NCI-H187 (cell line): Measurements from ENCODE around the gene DEGS2.
"Not testable (repeated sequence)": the region's sequence is repeated elsewhere in the genome, so short reads cannot be mapped to it uniquely, and the experiment has no call there.

Source experiments
- DNase-seq, 2 experiments: peaks; one replicate each; lab custom pipeline; 2025; lab: John Stamatoyannopoulos, UW

DEGS2 gene

DNA sequence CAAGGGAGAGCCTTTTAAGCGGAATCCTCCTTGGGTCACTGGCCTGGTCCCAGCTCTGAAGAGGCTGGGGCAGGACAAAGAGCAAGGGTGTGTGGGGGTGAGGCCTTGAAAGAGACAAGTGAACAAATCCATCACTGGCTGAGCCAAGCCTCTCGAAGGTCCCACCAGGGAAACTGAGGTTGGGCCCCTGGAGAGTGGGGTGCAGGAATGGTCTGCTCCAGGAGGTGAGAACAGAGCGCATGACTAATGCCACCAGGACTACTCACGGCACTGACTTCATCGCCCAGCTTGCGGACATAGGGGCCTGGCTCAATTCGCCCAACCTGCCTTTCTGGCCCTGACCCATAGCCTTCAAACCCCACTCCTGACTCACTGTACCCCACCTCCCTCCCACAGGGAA, 19.2 kb upstream of the DEGS2 start:
- DNase-seq, result no peak

DNA sequence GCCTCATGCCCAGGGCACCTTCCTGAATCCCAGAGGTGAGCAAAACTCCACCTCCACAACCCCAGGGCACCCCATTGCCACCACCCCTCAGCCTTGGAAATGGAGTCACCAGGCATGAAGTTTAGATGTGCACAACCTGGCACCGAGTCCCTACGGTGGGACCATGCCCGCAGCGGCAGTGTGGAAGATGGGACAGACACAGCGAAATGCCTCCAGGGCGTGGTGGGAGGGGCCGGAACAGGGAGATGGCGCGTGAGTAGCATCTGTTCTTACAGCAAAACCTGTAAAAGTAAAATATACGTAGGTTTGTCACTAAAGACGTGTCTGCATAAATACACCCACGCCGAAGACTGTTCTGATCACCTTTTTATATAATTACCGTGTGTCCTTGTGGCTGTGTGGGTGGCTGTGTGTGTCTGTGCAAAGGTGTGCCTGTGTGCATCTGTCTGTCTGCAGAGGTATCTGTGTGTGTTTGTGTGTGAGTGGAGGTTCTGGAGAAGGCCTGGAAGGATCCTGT, 17.4 kb upstream of the DEGS2 start:
- DNase-seq, result no peak

DNA sequence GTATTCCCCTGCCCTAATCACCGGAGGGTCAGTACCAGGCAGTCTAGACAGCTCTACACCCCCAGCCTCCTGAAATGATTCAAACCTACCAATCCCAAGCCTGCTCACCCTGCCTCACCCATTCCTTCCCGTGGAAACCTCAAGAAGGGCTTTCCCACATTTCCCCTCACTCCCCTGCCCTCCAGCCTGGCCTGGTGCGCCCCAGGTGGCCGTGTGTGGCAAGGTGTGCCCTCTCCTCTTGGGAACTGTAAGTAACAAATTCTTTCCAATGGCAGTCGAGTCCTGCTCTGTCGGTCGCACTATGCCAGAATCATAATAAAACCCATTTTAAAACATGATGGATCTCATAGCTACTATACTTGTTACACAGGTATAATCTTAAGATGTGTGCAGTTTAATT, 13.9 kb upstream of the DEGS2 start:
- no peak for DNase-seq

DNA sequence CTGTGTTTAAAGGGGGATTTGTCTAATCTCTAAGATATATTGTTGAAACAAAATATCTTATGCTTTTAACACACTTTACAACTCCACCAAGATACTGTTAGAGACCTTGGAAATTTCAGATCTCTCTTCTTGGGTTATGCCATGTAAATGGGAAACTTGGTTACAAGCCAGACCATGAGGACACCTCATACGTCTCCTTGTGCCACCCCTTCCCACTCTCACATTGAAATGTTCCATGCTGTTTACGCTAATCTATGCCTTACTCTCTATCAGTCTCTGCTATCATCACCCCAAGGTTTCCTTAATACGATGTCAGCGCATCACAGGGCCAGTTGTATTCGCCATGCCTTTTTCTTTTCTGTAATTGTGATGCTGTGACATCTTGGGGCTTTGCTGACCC, 13.4 kb upstream of the DEGS2 start:
- no peak for DNase-seq

DNA sequence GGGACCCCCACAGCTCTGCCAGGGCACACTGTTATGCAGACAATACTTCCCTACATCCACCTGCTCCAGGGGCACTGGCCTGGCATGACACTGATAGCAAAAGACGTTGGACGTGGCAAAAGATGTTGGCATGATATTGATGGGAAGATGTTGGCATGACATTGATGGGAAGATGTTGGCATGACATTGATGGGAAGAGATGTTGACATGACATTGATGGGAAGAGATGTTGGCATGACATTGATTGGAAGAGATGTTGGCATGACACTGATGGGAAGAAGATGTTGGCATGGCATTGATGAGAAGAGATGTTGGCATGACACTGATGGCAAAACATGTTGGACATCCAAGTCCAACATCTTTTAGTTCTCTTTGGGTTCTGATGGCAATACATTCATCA, 11.4 kb upstream of the DEGS2 start:
- no peak for DNase-seq

DNA sequence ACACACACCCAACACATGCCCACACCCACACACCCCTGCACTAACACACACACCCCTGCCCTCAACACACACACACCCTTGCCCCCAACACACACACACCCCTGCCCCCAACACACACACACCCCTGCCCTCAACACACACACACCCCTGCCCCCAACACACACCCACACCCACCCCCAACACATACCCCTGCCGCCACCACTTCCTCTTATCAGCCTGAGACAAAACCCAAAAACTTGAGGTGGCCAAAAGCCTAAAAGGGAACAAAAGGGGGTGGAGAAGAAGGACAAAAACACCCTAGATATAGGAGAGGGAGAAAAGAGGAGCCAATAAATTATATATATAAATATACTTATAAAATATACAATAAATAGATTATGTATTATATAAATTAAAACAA, 9.1 kb upstream of the DEGS2 start:
- DNase-seq, result no peak

DNA sequence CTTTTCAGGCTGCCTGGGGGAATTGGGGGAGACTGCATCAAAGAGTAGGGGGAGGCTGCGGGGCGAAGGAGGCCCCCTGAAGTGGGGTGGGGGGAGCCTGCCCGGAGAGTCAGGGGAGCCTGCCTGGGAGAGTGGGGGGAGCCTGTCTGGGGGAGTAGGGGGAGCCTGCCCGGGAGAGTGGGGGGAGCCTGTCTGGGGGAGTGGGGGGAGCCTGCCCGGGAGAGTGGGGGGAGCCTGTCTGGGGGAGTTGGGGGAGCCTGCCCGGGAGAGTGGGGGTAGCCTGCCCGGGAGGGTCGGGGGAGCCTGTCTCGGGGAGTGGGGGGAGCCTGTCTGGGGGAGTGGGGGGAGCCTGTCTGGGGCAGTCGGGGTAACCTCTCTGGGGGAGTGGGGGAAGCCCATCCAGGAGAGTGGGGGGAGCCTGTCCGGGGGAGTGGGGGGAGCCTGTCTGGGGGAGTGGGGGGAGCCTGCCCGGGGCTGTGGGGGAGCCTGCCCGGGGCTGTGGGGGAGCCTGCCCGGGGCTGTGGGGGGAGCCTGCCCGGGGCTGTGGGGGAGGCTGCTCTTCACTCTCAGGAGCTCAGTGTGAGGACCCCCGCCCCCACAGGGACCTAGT, 6.5 kb upstream of the DEGS2 start:
- DNase-seq, result no peak

DNA sequence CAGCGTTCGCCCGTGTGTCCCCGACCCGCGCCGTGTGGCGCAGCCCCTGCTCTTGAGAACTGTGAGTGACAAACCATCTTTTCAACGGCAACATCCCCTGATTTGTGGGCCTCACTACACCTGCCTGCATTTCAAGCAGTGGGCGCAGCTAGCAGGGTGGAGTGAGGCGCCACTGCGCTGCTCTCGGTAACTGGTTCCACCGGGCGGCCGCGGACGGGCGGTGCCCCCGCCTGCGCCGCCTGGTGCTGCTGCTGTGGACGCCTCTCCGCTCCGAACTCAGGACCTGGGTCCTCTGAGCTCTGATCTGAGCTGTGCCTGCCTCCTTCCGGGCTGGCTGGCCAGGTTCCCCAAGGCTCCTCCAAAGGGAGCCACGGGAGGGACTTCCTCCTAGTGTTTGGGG, 5.9 kb upstream of the DEGS2 start:
- no peak for DNase-seq

DNA sequence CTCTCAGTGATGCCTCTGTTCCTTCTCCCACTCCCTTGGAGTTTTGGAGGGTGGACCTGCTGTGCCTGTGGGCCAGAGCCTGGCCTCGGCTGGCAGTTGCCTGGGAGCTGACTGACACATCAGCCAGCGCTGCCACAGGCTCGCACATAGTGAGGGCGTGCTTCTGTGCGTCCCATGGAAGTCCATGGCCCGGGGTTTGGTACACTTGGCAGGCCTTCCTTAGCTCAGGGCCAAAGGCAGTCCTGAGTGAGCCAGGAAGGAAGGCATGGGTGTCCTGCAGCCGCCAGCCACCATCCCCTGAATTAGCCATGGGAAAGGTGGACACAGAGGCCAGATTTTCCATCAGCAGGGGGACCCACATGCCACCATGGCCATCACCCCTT, 1.1 kb upstream of the DEGS2 start:
- DNase-seq, result no peak

DNA sequence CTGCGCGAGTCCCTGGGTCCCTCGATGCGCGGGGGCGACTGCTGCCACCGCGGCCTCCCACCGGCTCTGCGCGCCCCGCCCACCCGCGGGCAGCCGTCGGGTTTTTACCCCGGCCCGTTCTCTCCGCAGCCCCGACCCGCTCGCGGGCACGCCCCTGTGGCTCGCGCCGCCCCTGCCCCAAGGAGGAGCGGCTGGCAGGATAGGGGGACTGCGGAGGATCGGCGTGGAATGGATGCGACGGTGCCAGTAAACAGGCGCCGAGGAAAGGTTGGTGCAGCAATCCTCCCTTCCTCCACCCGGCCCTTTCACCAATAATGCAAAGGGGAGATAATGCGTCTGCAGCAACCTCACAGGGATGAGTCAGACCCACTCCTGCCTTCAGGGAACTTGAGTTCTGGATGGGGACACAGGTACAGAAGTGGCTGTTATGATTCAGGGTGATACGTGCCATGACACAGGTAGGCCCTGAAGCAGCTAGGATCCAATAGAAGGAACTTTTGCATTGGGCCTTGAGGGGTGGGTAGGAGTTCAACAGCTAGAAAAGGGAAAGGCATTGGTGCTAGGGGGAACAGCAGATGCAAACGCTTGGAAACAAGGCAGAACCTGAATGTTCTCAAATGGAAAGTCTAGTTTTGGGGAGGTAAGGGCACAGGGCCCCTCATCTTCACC, 554 bp upstream of the DEGS2 start:
- DNase-seq, result no peak

DNA sequence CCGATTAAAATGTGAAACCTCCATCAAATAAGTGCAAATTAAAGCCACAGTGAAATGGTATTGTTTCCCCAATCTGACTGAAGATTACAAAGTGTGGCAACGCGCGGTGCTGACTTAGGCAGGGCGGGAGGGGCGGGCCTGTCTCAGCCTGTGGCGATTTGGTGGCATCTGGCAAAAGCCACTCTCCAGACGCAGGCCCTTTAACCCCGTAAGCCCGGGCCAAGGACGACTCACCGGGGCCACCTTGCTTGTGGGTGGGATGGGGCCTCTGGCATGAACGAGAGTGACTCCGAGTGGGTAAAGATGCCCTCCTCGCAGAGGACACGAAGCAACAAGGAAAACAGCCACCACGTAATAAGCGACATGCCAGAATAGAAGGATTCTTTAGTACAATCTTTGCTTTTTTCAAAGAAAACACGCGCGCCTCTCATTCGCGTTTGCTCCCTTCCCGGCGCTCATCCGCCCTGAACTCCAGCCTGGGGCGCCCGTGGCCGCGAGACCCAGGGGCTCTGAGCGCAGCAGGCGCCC, 815 bp downstream of the DEGS2 start:
- DNase-seq, result no peak

DNA sequence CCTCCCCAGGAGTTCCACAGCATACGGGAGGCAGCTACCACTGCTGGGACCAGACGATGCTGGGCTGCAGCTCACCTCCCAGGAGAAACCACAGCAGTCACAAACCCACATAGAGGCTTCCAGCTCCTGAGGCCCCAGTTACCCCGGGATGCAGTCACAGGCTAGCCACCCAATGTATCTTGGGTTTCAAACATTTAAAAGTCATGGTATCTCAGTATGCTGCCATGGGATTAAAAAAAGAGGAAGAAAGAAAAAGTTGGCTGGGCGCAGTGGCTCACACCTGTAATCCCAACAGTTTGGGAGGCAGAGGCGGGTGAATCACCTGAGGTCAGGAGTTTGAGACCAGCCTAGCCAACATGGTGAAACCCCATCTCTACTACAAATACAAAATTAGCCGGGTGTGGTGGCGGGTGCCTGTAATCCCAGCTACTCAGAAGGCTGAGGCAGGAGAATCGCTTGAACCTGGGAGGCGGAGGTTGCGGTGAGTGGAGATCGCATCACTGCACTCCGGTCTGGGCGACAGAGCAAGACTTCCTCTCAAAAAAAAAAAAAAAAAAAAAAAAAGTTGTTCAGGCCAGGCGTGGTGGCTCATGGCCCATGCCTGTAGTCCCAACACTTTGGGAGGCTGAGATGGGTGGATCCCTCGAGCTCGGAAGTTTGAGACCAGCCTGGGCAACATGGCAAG, 1.8 kb downstream of the DEGS2 start:
- DNase-seq, result not testable (repeated sequence)

DNA sequence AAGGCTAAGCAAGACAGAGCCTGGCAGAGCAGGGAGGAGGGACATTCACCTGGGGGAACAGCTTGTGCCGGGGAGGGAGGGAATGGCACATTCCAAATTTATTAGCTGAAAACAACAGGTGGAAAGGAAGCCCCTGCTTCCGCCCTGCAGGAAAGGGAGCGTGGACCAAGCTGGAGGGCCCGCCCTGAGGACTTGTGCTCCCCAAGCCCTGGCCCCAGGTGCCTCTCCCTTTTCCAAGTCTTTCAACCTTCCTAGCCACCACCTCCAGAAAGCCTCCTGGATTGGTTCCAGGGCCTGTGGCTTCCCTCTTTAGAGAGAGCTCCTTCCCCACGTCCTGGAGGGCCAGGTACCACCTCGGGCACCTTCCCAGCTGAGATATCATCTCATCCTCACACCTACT, 2.7 kb downstream of the DEGS2 start:
- no peak for DNase-seq

DNA sequence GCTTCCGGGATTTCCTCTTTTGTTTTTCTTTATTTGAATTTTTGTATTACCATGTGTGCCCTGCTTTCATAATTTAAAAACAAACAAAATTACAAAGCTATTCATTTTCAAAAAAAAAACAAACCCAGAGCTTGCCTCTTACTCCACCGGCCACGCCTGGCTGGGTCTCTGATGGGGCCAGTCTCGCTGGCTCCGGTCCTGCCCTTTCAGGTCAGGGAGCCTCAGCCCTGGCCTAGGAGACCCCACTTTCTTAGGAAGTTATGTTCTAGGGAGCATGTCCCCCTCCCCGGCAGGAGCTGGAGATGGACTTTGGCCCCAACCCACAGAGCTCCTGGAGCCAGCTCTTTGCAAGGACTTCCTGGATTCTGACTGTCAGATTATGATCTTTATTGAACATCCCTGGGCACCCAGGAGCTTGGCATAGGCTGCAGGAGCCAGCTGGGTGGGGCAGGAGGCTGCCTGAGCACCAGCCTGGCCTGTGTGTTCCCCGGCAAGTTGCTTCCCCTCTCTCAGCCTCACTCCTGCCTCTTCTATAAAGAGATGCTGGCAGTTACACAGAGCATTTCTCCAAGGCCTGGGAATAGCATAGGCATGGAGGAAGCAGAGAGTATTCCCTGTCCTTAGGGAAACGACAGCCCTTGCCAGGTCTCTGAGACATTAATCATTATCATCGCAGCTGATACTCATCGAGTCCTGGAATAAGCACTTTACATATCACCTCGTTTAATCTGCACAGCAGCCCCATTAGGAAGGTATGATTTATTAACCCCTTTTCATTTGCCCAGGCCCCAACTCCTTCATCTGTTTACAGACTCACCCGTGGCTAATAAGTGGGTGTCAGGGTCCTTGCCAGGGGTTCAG, 3.5 kb downstream of the DEGS2 start:
- DNase-seq, result no peak

DNA sequence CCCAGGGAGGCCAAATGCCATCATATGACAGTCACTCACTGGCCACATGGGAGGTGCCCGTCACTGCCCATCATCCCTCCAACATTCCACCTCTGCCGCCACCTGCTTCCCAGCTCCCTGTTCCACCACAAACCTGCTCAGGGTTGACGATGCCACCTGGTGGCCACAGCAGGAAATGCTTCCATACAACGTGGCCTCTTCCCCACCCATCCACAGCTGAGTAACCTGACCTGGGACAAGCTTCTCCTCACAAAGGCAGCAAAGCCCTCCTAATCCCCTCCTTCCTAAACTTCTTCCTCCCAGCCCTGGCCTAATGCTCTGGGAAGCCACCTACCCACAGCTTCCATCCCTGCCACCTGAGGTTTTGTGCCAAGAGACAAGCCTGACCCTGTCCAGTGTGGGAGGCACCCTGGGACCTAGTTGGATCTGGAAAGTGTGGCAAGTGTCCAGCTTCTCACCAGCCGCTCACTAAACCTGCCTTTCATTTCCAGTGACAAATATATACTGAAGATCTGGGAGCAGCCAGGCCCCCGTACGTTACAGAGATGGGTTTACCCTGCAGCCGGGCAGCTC, 4.3 kb downstream of the DEGS2 start:
- DNase-seq, result no peak

DNA sequence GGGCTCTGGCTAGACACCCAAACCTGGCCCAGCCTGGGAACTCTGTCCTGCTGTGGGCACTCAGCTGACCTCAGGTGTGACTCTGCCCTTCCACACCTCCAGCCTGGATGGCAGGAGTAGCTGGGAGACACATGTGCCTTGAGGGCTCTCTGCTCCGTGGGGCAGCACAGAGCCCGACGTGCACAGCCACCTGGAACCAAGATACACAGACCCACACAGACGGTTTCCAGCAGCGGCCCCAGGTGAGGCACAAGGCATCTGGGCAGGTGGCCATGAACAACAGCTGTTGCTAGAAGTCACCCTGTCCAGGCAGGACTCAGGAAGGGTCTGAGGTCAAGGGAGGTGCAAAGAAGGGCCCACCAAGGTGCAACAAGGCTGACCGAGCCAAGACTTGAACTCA, 5.9 kb downstream of the DEGS2 start:
- no peak for DNase-seq

DNA sequence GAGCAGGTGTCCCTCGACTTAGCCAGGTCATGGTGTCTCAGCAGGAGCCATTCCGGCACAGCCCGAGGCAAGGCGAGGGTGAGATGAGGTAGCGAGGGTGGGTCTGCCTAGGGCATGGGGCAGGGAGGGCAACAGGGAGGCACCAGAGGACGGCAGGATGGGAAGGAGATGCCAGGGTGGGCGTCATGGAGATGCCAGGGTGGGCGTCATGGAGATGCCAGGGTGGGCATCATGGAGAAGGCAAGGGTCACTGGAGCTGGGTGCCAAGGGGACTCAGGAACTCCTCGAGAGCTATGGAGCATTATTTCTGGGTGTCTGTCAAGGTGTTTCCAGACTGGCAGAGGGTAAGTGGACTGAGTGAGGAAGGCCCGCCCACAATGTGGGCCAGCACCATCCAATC, 7.4 kb downstream of the DEGS2 start:
- DNase-seq, result no peak

DNA sequence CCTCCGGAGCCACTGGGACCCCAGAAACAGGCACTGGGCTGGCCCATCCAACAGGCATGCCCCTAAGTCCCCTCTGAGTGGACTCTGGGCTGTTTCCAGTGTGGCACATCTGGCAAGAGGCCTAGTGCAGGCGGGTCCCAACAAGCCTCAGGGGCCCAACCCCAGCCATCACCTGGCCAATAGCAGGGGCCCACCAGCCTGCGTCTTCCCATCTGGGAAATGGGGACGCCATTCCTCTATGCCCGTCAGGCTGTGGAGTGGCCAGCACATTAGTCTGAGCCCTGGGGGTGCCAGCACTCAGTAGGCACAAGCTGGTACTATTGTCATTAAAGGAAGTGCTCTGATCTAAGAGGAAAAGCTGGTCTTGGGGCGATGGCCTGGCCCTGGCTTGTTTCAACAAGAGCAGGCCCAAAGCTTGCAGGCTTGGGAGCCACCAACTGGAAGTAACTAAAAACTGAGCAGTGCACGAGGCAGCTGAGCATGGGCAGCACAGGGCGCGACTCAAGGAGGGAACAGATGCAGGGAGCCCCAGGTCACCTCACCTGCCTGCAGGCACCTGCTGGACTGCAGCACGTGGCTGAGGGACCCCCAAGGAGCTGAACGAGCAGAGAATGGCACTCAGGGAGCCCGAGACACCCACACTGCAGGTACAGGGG, 8.4 kb downstream of the DEGS2 start:
- no peak for DNase-seq

DNA sequence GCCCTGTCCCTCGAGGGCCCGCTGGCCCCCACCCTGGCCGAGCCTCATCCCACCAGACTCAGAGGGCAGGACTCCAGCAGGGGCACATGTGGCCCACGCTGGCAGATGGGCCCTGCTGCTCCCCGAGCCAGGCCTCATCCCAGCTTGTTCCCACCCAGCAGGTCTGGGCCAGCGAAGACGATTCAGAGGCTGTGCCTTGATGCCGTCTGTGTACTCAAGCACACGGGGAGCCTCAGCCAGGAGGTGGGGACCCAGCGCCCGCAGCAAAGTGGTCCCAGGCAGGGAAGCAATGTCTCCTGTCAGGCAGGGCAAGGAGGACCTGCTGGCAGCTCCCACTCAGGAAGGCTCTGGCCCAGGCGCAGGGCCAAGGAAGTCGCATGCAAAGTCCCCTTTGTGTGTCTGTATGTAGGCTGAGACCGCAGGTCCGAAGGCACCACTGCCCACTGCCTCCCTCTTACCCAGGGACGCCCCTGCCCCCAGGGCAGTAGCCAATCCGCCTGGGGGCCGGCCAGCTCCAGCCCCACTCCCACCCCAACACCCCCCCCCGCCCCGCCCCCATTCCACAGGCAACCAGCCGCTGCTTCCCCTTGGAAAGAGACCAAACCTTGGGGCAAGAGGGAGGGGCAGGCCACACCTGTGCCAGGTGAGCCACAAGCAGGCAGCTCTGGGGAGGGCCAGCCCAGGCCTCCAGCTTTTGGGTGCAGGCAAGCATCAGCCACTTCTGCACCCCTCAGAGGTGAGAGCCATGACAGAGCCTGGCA, 9.4 kb downstream of the DEGS2 start:
- no peak for DNase-seq
